ENCODE measurements around the gene BCL6.

The BCL6 gene

GRCh38 chr3:187708696-187709095 lies 36.6 kb downstream of the BCL6 start:
- no peak overlapping the region for H3K9ac ChIP-seq (ENCODE audit: low read length)
- H3K4me1 ChIP-seq (ENCODE audit: control insufficient read depth, insufficient read depth, low read length): no peaks in the 10 kb centered on the region
- H3K4me3 ChIP-seq (ENCODE audit: low read depth, low read length): no peak overlapping the region
- H3K9me3 ChIP-seq (ENCODE audit: control insufficient read depth, insufficient read depth, low read depth, low read length): no peaks in the 10 kb centered on the region
- no peak overlapping the region for H3K27ac ChIP-seq (ENCODE audit: low read depth, low read length)
- H3K27me3 ChIP-seq (ENCODE audit: control insufficient read depth, insufficient read depth, low read length): no peaks in the 10 kb centered on the region
- H3K36me3 ChIP-seq (ENCODE audit: control insufficient read depth, insufficient read depth, low read length): no peaks in the 10 kb centered on the region

- Histone ChIP-seq H3K27ac (ENCODE audit: low read depth, low read length) (no peak overlapping the region), H3K9ac (ENCODE audit: low read length) (no peak overlapping the region), H3K27me3 (ENCODE audit: control insufficient read depth, insufficient read depth, low read length) (no peaks in the 10 kb centered on the region), H3K4me3 (ENCODE audit: low read depth, low read length) (no peak overlapping the region), H3K9me3 (ENCODE audit: control insufficient read depth, insufficient read depth, low read depth, low read length) (no peaks in the 10 kb centered on the region), H3K4me1 (ENCODE audit: control insufficient read depth, insufficient read depth, low read length) (no peaks in the 10 kb centered on the region), H3K36me3 (ENCODE audit: control insufficient read depth, insufficient read depth, low read length) (no peaks in the 10 kb centered on the region)
These were observed 38.3 kb downstream of the BCL6 start for GRCh38 chr3:187706971-187707370.

- no peaks in the 10 kb centered on the region for H3K4me1 ChIP-seq (ENCODE audit: control insufficient read depth, insufficient read depth, low read length)
- no peak overlapping the region for H3K4me3 ChIP-seq (ENCODE audit: low read depth, low read length)
- no peak overlapping the region for H3K27ac ChIP-seq (ENCODE audit: low read depth, low read length)
- no peaks in the 10 kb centered on the region for H3K27me3 ChIP-seq (ENCODE audit: control insufficient read depth, insufficient read depth, low read length)
- H3K9ac ChIP-seq (ENCODE audit: low read length): no peak overlapping the region
- H3K36me3 ChIP-seq (ENCODE audit: control insufficient read depth, insufficient read depth, low read length): no peaks in the 10 kb centered on the region
- H3K9me3 ChIP-seq (ENCODE audit: control insufficient read depth, insufficient read depth, low read depth, low read length): no peaks in the 10 kb centered on the region
These were observed 40.1 kb downstream of the BCL6 start for GRCh38 chr3:187705164-187705563.

GRCh38 chr3:187702507-187703033 lies 42.7 kb downstream of the BCL6 start, which contains the start of gene RTP2:
TSS of gene RTP2 (minus strand) at chr3:187702557. CDS start at chr3:187702128, 429 bp downstream.
- H3K4me3 ChIP-seq (ENCODE audit: low read depth, low read length): no peak within 1 kb of the TSS
- no peaks in the 10 kb centered on the region for H3K4me1 ChIP-seq (ENCODE audit: control insufficient read depth, insufficient read depth, low read length)
- no peaks in the 10 kb centered on the region for H3K27me3 ChIP-seq (ENCODE audit: control insufficient read depth, insufficient read depth, low read length)
- no peak within 1 kb of the TSS for H3K27ac ChIP-seq (ENCODE audit: low read depth, low read length)
- no peaks in the 10 kb centered on the region for H3K36me3 ChIP-seq (ENCODE audit: control insufficient read depth, insufficient read depth, low read length)
- no peak within 1 kb of the TSS for H3K9ac ChIP-seq (ENCODE audit: low read length)
- H3K9me3 ChIP-seq (ENCODE audit: control insufficient read depth, insufficient read depth, low read depth, low read length): no peaks in the 10 kb centered on the region

- no peak overlapping the region for H3K4me3 ChIP-seq (ENCODE audit: low read depth, low read length)
- no peaks in the 10 kb centered on the region for H3K9me3 ChIP-seq (ENCODE audit: control insufficient read depth, insufficient read depth, low read depth, low read length)
- no peak overlapping the region for H3K9ac ChIP-seq (ENCODE audit: low read length)
- no peak overlapping the region for H3K27ac ChIP-seq (ENCODE audit: low read depth, low read length)
- H3K27me3 ChIP-seq (ENCODE audit: control insufficient read depth, insufficient read depth, low read length): no peaks in the 10 kb centered on the region
- no peaks in the 10 kb centered on the region for H3K36me3 ChIP-seq (ENCODE audit: control insufficient read depth, insufficient read depth, low read length)
- H3K4me1 ChIP-seq (ENCODE audit: control insufficient read depth, insufficient read depth, low read length): no peaks in the 10 kb centered on the region
These were observed 45.0 kb downstream of the BCL6 start for GRCh38 chr3:187700249-187700648.

GRCh38 chr3:187698499-187699399 lies 46.5 kb downstream of the BCL6 start:
- H3K9ac ChIP-seq (ENCODE audit: low read length): no peak overlapping the region
- no peaks in the 10 kb centered on the region for H3K9me3 ChIP-seq (ENCODE audit: control insufficient read depth, insufficient read depth, low read depth, low read length)
- H3K4me3 ChIP-seq (ENCODE audit: low read depth, low read length): no peak overlapping the region
- H3K27me3 ChIP-seq (ENCODE audit: control insufficient read depth, insufficient read depth, low read length): no peaks in the 10 kb centered on the region
- H3K4me1 ChIP-seq (ENCODE audit: control insufficient read depth, insufficient read depth, low read length): no peaks in the 10 kb centered on the region
- H3K27ac ChIP-seq (ENCODE audit: low read depth, low read length): no peak overlapping the region
- H3K36me3 ChIP-seq (ENCODE audit: control insufficient read depth, insufficient read depth, low read length): no peaks in the 10 kb centered on the region

- H3K27ac ChIP-seq (ENCODE audit: low read depth, low read length): no peak overlapping the region
- H3K27me3 ChIP-seq (ENCODE audit: control insufficient read depth, insufficient read depth, low read length): no peaks in the 10 kb centered on the region
- H3K9ac ChIP-seq (ENCODE audit: low read length): no peak overlapping the region
- H3K9me3 ChIP-seq (ENCODE audit: control insufficient read depth, insufficient read depth, low read depth, low read length): no peaks in the 10 kb centered on the region
- no peak overlapping the region for H3K4me3 ChIP-seq (ENCODE audit: low read depth, low read length)
- H3K4me1 ChIP-seq (ENCODE audit: control insufficient read depth, insufficient read depth, low read length): no peaks in the 10 kb centered on the region
- no peaks in the 10 kb centered on the region for H3K36me3 ChIP-seq (ENCODE audit: control insufficient read depth, insufficient read depth, low read length)
These were observed 49.2 kb downstream of the BCL6 start for GRCh38 chr3:187696021-187696420.

GRCh38 chr3:187695449-187695848 lies 49.8 kb downstream of the BCL6 start:
- Histone ChIP-seq H3K4me1 (ENCODE audit: control insufficient read depth, insufficient read depth, low read length) (no peaks in the 10 kb centered on the region), H3K4me3 (ENCODE audit: low read depth, low read length) (no peak overlapping the region), H3K36me3 (ENCODE audit: control insufficient read depth, insufficient read depth, low read length) (no peaks in the 10 kb centered on the region), H3K27me3 (ENCODE audit: control insufficient read depth, insufficient read depth, low read length) (no peaks in the 10 kb centered on the region), H3K9me3 (ENCODE audit: control insufficient read depth, insufficient read depth, low read depth, low read length) (no peaks in the 10 kb centered on the region), H3K27ac (ENCODE audit: low read depth, low read length) (no peak overlapping the region), H3K9ac (ENCODE audit: low read length) (no peak overlapping the region)

GRCh38 chr3:187694801-187695200 lies 50.5 kb downstream of the BCL6 start:
- Histone ChIP-seq H3K9me3 (ENCODE audit: control insufficient read depth, insufficient read depth, low read depth, low read length) (no peaks in the 10 kb centered on the region), H3K4me1 (ENCODE audit: control insufficient read depth, insufficient read depth, low read length) (no peaks in the 10 kb centered on the region), H3K27ac (ENCODE audit: low read depth, low read length) (no peak overlapping the region), H3K9ac (ENCODE audit: low read length) (no peak overlapping the region), H3K4me3 (ENCODE audit: low read depth, low read length) (no peak overlapping the region), H3K27me3 (ENCODE audit: control insufficient read depth, insufficient read depth, low read length) (no peaks in the 10 kb centered on the region), H3K36me3 (ENCODE audit: control insufficient read depth, insufficient read depth, low read length) (no peaks in the 10 kb centered on the region)

GRCh38 chr3:187693431-187693830 lies 51.8 kb downstream of the BCL6 start:
- Histone ChIP-seq H3K4me1 (ENCODE audit: control insufficient read depth, insufficient read depth, low read length) (no peaks in the 10 kb centered on the region), H3K36me3 (ENCODE audit: control insufficient read depth, insufficient read depth, low read length) (no peaks in the 10 kb centered on the region), H3K27me3 (ENCODE audit: control insufficient read depth, insufficient read depth, low read length) (no peaks in the 10 kb centered on the region), H3K4me3 (ENCODE audit: low read depth, low read length) (no peak overlapping the region), H3K9me3 (ENCODE audit: control insufficient read depth, insufficient read depth, low read depth, low read length) (no peaks in the 10 kb centered on the region), H3K27ac (ENCODE audit: low read depth, low read length) (no peak overlapping the region), H3K9ac (ENCODE audit: low read length) (no peak overlapping the region)

- H3K27ac ChIP-seq (ENCODE audit: low read depth, low read length): no peak overlapping the region
- no peak overlapping the region for H3K9ac ChIP-seq (ENCODE audit: low read length)
- no peaks in the 10 kb centered on the region for H3K4me1 ChIP-seq (ENCODE audit: control insufficient read depth, insufficient read depth, low read length)
- H3K36me3 ChIP-seq (ENCODE audit: control insufficient read depth, insufficient read depth, low read length): no peaks in the 10 kb centered on the region
- no peaks in the 10 kb centered on the region for H3K27me3 ChIP-seq (ENCODE audit: control insufficient read depth, insufficient read depth, low read length)
- no peak overlapping the region for H3K4me3 ChIP-seq (ENCODE audit: low read depth, low read length)
- H3K9me3 ChIP-seq (ENCODE audit: control insufficient read depth, insufficient read depth, low read depth, low read length): peaks cover 25% of the 10 kb centered on the region
These were observed 55.3 kb downstream of the BCL6 start for GRCh38 chr3:187689984-187690383.
